Naive thymus-derived CD4-positive, alpha-beta T cell (primary cell): Measurements from ENCODE around the gene FBXW5. TPM values are rescaled to one million over a fixed set of nuclear protein-coding genes. Genes with fewer than 3 reads are reported as not detected.

Source experiments
- ATAC-seq: fragments of 150-1000 bp; cut with Tn5 transposase; 2 replicates; pipeline ENCODE4 v1.10.0; 2021; ENCODE audit warnings: mild to moderate bottlenecking, moderate library complexity
- CTCF ChIA-PET: fragments of 350-600 bp; sonication (Branson Sonifier 250); formaldehyde crosslinking; loops from one replicate; lab custom pipeline; 2021; ENCODE audit warnings: antibody characterized with exemption; lab: Charles Lee
- POLR2A ChIA-PET: fragments of 350-600 bp; sonication (Branson Sonifier 250); formaldehyde crosslinking; loops from one replicate; lab custom pipeline; 2021; ENCODE audit warnings: antibody characterized with exemption, inconsistent platforms; lab: Charles Lee
- DNase-seq, 9 donors: peaks; one replicate each; pipeline versions ENCODE4 v3.0.0 to v3.0.0-alpha.2; 2020 to 2022; ENCODE audit warnings: mixed read lengths in 1 of 9
- H3K27ac ChIP-seq: one replicate; pipeline ENCODE4 v1.7.0; 2013; ENCODE audit warnings: mild to moderate bottlenecking, low read depth, low read length, moderate library complexity
- H3K27me3 ChIP-seq, 2 donors: one replicate each; pipeline ENCODE4 v1.7.0; 2013; ENCODE audit warnings: low read length in 2 of 2, mild to moderate bottlenecking in 2 of 2, moderate library complexity in 2 of 2; ENCODE audit not compliant: control insufficient read depth in 2 of 2, insufficient read depth in 2 of 2
- H3K36me3 ChIP-seq, 3 experiments: 1 replicate in 2 of 3; 2 replicates in 1 of 3; pipeline ENCODE4 v1.7.0; 2013; ENCODE audit warnings: low read length in 3 of 3, mild to moderate bottlenecking in 3 of 3, moderate library complexity in 1 of 3; ENCODE audit not compliant: insufficient read depth in 3 of 3, control insufficient read depth in 2 of 3
- H3K4me1 ChIP-seq, 2 donors: one replicate each; pipeline ENCODE4 v1.7.0; 2013; ENCODE audit warnings: low read length in 2 of 2, mild to moderate bottlenecking in 2 of 2, moderate library complexity in 1 of 2; ENCODE audit not compliant: control insufficient read depth in 2 of 2, insufficient read depth in 2 of 2
- H3K4me3 ChIP-seq: 2 replicates; pipeline ENCODE4 v1.7.0; 2013; ENCODE audit warnings: mild to moderate bottlenecking, low read length
- H3K9me3 ChIP-seq, 3 experiments: 1 replicate in 2 of 3; 2 replicates in 1 of 3; pipeline ENCODE4 v1.7.0; 2013; ENCODE audit warnings: low read length in 3 of 3; ENCODE audit not compliant: control insufficient read depth in 2 of 3
- H3K27ac Mint-ChIP-seq, 9 donors: one replicate each; pipeline ENCODE4 v1.8.0; 2020 to 2022; ENCODE audit warnings: mixed read lengths in 9 of 9, mild to moderate bottlenecking in 8 of 9, moderate library complexity in 5 of 9, inconsistent platforms in 2 of 9
- H3K27me3 Mint-ChIP-seq, 5 donors: one replicate each; pipeline ENCODE4 v1.8.0; 2021 to 2022; ENCODE audit warnings: mixed read lengths in 5 of 5, mild to moderate bottlenecking in 1 of 5
- H3K36me3 Mint-ChIP-seq, 5 donors: one replicate each; pipeline ENCODE4 v1.8.0; 2020 to 2022; ENCODE audit warnings: mixed read lengths in 5 of 5, mild to moderate bottlenecking in 3 of 5, inconsistent platforms in 1 of 5
- H3K4me1 Mint-ChIP-seq, 7 donors: one replicate each; pipeline ENCODE4 v1.8.0; 2020 to 2022; ENCODE audit warnings: mixed read lengths in 7 of 7, mild to moderate bottlenecking in 3 of 7, inconsistent platforms in 1 of 7
- H3K4me3 Mint-ChIP-seq, 10 donors: one replicate each; pipeline ENCODE4 v1.8.0; 2020 to 2022; ENCODE audit warnings: mild to moderate bottlenecking in 10 of 10, mixed read lengths in 10 of 10, moderate library complexity in 6 of 10, inconsistent platforms in 2 of 10
- H3K9me3 Mint-ChIP-seq, 11 donors: one replicate each; pipeline ENCODE4 v1.8.0; 2020 to 2022; ENCODE audit warnings: mixed read lengths in 11 of 11, mild to moderate bottlenecking in 4 of 11, inconsistent platforms in 1 of 11, moderate library complexity in 1 of 11
- intact Hi-C, 2 donors: fragments of 100-400 bp; cut with micrococcal nuclease; formaldehyde crosslinking; loops; one replicate each; pipeline ENCODE4 v1.15.1; 2023
- polyA plus RNA-seq, 2 donors: library from polyadenylated mRNA; unstranded; fragments of 300-500 nt; fragmentation: Illumina TruSeq; gene quantifications; one replicate each; pipeline ENCODE4 v1.2.3, GENCODE V29; 2021
- total RNA-seq, 6 experiments: library from RNA in 5 of 6; stranded (reverse) in 5 of 6; gene quantifications; 1 replicate in 5 of 6; 2 replicates in 1 of 6; pipeline ENCODE4 v1.2.3 and lab custom pipeline; 2021 to 2026

FBXW5 gene
- total and polyA plus RNA-seq, 7 experiments from 2014 or later, result 54.3 to 113 (median 94.5) TPM

DNA sequence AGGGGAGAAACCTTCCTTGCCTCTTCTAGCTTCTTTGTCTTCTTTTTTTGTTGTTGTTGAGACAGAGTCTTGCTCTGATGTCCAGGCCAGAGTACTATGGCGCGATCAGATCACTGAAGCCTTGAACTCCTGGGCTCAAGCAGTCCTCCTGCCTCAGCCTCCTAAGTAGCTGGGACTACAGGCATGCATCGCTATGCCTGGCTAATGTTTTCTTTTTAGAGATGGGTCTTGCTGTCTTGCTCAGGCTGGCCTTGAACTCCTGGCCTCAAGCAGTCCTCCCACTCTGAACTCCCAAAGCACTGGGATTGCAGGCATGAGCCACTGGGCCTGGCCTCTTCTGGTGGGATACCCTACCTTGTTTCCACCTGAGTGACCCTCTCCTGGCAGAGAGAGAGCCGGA is 44.3 kb upstream of the FBXW5 start:
- peaks cover 7 to 12% of the 10 kb centered on the region in 2 donors for H3K4me1 ChIP-seq
- H3K27me3 ChIP-seq, result no peaks in the 10 kb centered on the region
- ChIA-PET CTCF (no interaction called here), POLR2A (interaction anchor here (0.6 to 1.3 kb wide), 3 partner anchors 11 to 80 kb away, joined by 3 to 4 read pairs (median 3); no protein-coding TSS in a partner anchor)
- Mint-ChIP-seq H3K4me1 (peaks cover 0 to 23% (median 10%) of the 10 kb centered on the region in 7 donors), H3K27ac (peak overlapping the region in 1 of 9 donors; percentile 24), H3K36me3 (peaks cover 1 to 6% (median 3%) of the 10 kb centered on the region in 5 donors), H3K9me3 (peaks cover 0 to 1% (median 0%) of the 10 kb centered on the region in 11 donors), H3K4me3 (peak overlapping the region in 1 of 10 donors; percentile 23), H3K27me3 (peaks cover 8 to 42% (median 15%) of the 10 kb centered on the region in 5 donors)
- intact Hi-C loops, result no loop called here
- no peaks in the 10 kb centered on the region for H3K9me3 ChIP-seq
- DNase-seq (no peak), ATAC-seq (no peak)
- H3K36me3 ChIP-seq, result peaks cover 0 to 3% (median 0%) of the 10 kb centered on the region in 3 experiments
- H3K4me3 ChIP-seq, result no peak overlapping the region
- H3K27ac ChIP-seq, result no peak overlapping the region

DNA sequence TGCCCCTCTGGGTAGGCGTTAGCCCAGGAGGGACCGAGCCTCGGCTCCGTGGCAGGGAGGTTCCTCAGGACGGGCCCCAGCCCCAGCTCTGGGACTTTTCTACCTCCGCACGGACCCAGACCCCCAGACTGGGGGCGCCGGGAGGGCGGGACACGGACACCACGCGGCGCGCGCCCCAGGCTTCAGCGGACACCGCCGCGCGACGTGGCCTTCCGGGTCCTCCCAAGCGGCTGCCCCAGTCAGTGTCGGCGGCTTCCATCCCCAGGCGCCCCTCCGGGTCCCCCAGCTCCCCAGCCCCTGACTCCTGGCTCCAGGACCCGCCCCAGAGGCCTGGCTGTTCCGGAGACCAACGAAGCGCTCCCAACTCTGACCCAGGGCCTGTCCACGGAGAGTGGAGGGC is 41.3 kb upstream of the FBXW5 start:
- Mint-ChIP-seq H3K27me3 (peaks cover 13 to 50% (median 20%) of the 10 kb centered on the region in 5 donors), H3K4me1 (peaks cover 0 to 9% (median 5%) of the 10 kb centered on the region in 7 donors)

DNA sequence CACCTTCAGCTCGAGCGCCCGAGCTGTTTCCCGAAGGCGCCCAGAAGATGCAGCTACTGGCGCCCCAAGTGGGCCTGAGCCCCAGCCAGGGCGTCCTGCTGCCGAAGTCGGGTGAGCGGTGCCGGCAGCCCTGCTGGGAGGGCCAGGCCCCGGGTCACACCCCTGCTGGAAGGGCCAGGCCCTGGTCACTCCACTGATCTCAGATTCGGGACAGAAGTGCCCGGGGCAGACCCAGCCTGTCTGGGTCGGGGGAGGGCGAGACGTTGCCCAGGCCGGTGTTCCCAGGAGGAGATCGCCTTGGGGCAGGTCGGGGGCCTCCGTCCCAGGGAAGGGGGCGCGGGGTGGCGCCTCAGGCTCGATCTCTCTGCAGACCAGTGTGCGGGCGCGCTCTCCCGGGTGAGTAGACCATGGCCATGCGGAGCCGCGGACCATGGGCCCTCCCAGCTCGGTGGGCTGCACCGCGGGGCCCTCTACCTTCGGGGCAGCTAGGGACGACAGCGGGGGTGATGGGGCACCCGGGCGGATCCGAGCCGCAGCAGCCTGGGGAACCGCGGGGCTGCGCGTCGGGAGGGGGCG is 40.6 kb upstream of the FBXW5 start:
- intact Hi-C loops, result no loop called here
- ChIA-PET CTCF (no interaction called here), POLR2A (no interaction called here)
- Mint-ChIP-seq H3K4me3 (no peak overlapping the region), H3K9me3 (peaks cover 0 to 1% (median 0%) of the 10 kb centered on the region in 11 donors), H3K4me1 (peaks cover 0 to 6% (median 5%) of the 10 kb centered on the region in 7 donors), H3K36me3 (peaks cover 0 to 5% (median 3%) of the 10 kb centered on the region in 5 donors), H3K27ac (no peak overlapping the region), H3K27me3 (peaks cover 17 to 48% (median 20%) of the 10 kb centered on the region in 5 donors)
- peak; percentile 35 for ATAC-seq
- DNase-seq, result no peak
- Histone ChIP-seq H3K9me3 (no peaks in the 10 kb centered on the region), H3K4me1 (no peaks in the 10 kb centered on the region), H3K36me3 (no peaks in the 10 kb centered on the region), H3K4me3 (no peak overlapping the region), H3K27me3 (peaks cover 0 to 6% of the 10 kb centered on the region in 2 donors), H3K27ac (no peak overlapping the region)

More for the DNA sequence above, 41.3 kb upstream of the FBXW5 start:
- peaks cover 0 to 5% (median 3%) of the 10 kb centered on the region in 5 donors for H3K36me3 Mint-ChIP-seq
- intact Hi-C loops, result no loop called here
- H3K9me3 ChIP-seq, result no peaks in the 10 kb centered on the region
- H3K4me3 ChIP-seq, result no peak overlapping the region
- CTCF ChIA-PET, result no interaction called here
- H3K4me1 ChIP-seq, result no peaks in the 10 kb centered on the region
- DNase-seq, result no peak
- peak overlapping the region in 1 of 10 donors; percentile 14 for H3K4me3 Mint-ChIP-seq
- H3K27me3 ChIP-seq, result peaks cover 0 to 6% of the 10 kb centered on the region in 2 donors
- ATAC-seq, result no peak
- no peak overlapping the region for H3K27ac ChIP-seq
- H3K27ac Mint-ChIP-seq, result no peak overlapping the region
- H3K36me3 ChIP-seq, result no peaks in the 10 kb centered on the region
- POLR2A ChIA-PET, result no interaction called here
- H3K9me3 Mint-ChIP-seq, result peaks cover 0 to 1% (median 0%) of the 10 kb centered on the region in 11 donors

DNA sequence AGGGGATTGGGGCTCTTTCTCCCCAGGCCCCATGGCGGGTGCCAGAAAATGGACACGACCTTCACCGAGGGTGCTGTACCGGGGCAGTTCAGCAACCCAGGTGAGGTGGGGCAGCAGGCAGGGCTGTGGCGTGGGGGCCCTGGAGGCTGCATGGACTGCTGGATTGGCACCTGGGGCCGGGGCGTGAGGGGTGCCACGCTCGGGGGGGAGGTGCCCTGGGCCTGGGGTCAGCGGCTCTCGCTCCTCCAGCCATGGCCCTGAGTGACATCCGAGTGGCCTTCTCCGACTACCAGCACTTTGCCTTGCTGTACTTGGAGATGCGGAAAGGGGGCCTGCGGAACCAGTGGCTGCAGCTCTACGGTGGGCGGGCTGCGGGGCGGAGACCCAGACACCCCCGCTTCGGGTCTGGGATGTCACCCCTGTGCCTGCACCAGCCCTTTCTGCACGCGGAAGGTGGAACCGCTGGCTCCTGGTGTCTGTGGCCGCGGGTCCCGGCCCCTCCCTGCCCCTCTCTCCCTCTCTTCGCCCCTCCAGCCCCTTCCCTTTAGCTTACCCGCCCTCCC is 40.0 kb upstream of the FBXW5 start:
- Histone ChIP-seq H3K36me3 (no peaks in the 10 kb centered on the region), H3K27me3 (peaks cover 0 to 6% of the 10 kb centered on the region in 2 donors), H3K4me3 (no peak overlapping the region), H3K4me1 (no peaks in the 10 kb centered on the region), H3K9me3 (no peaks in the 10 kb centered on the region), H3K27ac (no peak overlapping the region)
- H3K4me1 Mint-ChIP-seq, result peaks cover 0 to 6% (median 5%) of the 10 kb centered on the region in 7 donors
- peaks cover 17 to 42% (median 20%) of the 10 kb centered on the region in 5 donors for H3K27me3 Mint-ChIP-seq
- CTCF ChIA-PET, result no interaction called here
- no peak overlapping the region for H3K27ac Mint-ChIP-seq
- ATAC-seq (no peak), DNase-seq (no peak)
- H3K36me3 Mint-ChIP-seq, result peaks cover 0 to 5% (median 3%) of the 10 kb centered on the region in 5 donors
- H3K9me3 Mint-ChIP-seq, result peaks cover 0 to 1% (median 0%) of the 10 kb centered on the region in 11 donors
- intact Hi-C loops, result no loop called here
- POLR2A ChIA-PET, result no interaction called here
- H3K4me3 Mint-ChIP-seq, result no peak overlapping the region

DNA sequence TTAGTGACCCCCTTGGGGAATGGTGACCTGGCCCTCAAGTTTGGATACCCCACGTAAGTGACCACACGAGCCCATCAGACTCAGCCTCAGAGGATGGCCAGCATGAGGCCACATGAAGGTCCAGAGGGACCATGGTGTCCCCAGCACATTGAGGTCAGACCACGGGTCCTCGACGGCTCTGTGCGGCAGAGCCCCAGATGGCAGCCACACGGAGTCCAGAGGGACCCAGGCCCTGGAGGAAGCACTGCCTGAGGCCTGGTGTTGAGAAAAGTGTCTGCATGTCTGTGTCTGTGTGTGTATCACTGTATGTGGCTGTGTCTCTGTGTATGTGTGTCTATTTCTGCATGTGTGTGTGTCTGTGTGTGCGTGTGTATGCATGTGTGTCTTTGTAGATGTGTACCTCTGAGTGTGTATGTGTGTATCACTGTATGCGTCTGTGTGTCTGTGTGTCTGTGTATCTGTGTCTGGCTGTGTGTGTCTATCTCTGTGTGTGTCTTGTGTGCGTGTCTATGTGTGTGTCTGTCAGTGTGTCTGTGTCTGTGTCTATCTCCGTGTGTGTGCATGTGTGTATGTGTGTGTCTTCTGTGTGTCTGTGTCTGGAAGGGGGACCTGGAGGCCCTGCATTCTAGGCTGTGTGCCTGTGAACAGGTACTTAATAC is 39.2 kb upstream of the FBXW5 start:
- Histone ChIP-seq H3K27me3 (peaks cover 0 to 6% of the 10 kb centered on the region in 2 donors), H3K9me3 (no peaks in the 10 kb centered on the region), H3K36me3 (no peaks in the 10 kb centered on the region), H3K4me1 (no peaks in the 10 kb centered on the region), H3K27ac (no peak overlapping the region), H3K4me3 (no peak overlapping the region)
- Mint-ChIP-seq H3K27me3 (peaks cover 17 to 41% (median 20%) of the 10 kb centered on the region in 5 donors), H3K9me3 (no peaks in the 10 kb centered on the region), H3K4me1 (peaks cover 0 to 6% (median 5%) of the 10 kb centered on the region in 7 donors), H3K4me3 (peak overlapping the region in 3 of 10 donors; percentile 1 to 36 (median 33)), H3K36me3 (peaks cover 0 to 5% (median 3%) of the 10 kb centered on the region in 5 donors), H3K27ac (no peak overlapping the region)
- POLR2A ChIA-PET, result no interaction called here
- intact Hi-C loops, result no loop called here
- CTCF ChIA-PET, result no interaction called here
- DNase-seq (no peak), ATAC-seq (no peak)

DNA sequence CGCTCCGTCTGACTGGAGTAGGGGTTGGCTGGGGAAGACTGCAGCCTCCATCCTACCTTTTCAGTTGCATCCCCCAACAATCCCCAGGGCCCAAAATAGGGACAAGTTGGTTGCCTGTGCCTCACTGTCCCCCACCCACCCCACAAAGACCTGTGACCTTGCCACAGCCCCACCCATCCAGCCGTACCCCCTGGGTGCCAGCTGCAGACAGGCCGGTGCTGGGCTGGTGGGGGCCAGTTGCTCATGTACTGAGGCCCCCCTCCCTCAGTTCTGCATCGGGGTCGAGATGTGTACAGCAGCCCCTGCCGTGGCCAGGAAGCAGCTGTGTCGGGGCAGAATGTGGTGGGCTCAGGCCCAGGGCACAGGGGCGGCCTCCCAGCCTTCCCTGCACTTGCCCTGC is 38.6 kb upstream of the FBXW5 start:
- no peak overlapping the region for H3K4me3 Mint-ChIP-seq
- peaks cover 0 to 6% of the 10 kb centered on the region in 2 donors for H3K27me3 ChIP-seq
- H3K4me1 Mint-ChIP-seq, result peaks cover 0 to 6% (median 5%) of the 10 kb centered on the region in 7 donors
- H3K36me3 ChIP-seq, result no peaks in the 10 kb centered on the region
- H3K27ac ChIP-seq, result no peak overlapping the region
- peaks cover 17 to 37% (median 20%) of the 10 kb centered on the region in 5 donors for H3K27me3 Mint-ChIP-seq
- H3K4me1 ChIP-seq, result no peaks in the 10 kb centered on the region
- intact Hi-C loops, result no loop called here
- ChIA-PET POLR2A (no interaction called here), CTCF (no interaction called here)
- ATAC-seq (no peak), DNase-seq (no peak)
- no peaks in the 10 kb centered on the region for H3K9me3 Mint-ChIP-seq
- H3K36me3 Mint-ChIP-seq, result peaks cover 0 to 5% (median 3%) of the 10 kb centered on the region in 5 donors
- H3K27ac Mint-ChIP-seq, result no peak overlapping the region
- no peaks in the 10 kb centered on the region for H3K9me3 ChIP-seq
- H3K4me3 ChIP-seq, result no peak overlapping the region
